GM12878 (cell line): ENCODE data around the gene PDGFB.

Source experiments
- CTCF ChIP-seq, 3 experiments: IDR thresholded peaks in 2 of 3; conservative IDR thresholded peaks in 1 of 3; 2 replicates each; pipeline ENCODE4 v1.5.1; 2011; ENCODE audit warnings: low read depth in 3 of 3, low read length in 3 of 3, mild to moderate bottlenecking in 3 of 3, control low read depth in 2 of 3, moderate library complexity in 2 of 3, inconsistent platforms in 1 of 3, mixed read lengths in 1 of 3; ENCODE audit not compliant: control insufficient read depth in 2 of 3, insufficient read depth in 1 of 3; ENCODE audit errors: extremely low read depth in 1 of 3
- ETV6 ChIP-seq, 2 experiments: fragments of 450-650 bp in 1 of 2; IDR thresholded peaks in 1 of 2; conservative IDR thresholded peaks in 1 of 2; 2 replicates each; pipeline ENCODE4 v1.6.1; 2014; ENCODE audit warnings: antibody characterized with exemption in 1 of 2, borderline replicate concordance in 1 of 2, low read depth in 1 of 2, mild to moderate bottlenecking in 1 of 2, moderate library complexity in 1 of 2
- SREBF1 ChIP-seq: IDR thresholded peaks from 2 replicates; pipeline ENCODE4 v1.6.1; 2012; ENCODE audit warnings: mild to moderate bottlenecking, low read length
- ZNF207 ChIP-seq: fragments of 450-650 bp; IDR thresholded peaks from 2 replicates; pipeline ENCODE4 v1.6.1; 2014; ENCODE audit warnings: antibody characterized with exemption, mild to moderate bottlenecking, borderline replicate concordance

GRCh38 chr22:39240831-39241793 is 3.7 kb downstream of the PDGFB start:
- no peak for TF ChIP-seq ZNF207
- no peak for TF ChIP-seq CTCF (IDR thresholded peaks at IDR 0.05 in 2 of 3, conservative IDR thresholded peaks at IDR 0.05 in 1 of 3; ENCODE audit: control insufficient read depth in 2 of 3, extremely low read depth in 1 of 3, insufficient read depth in 1 of 3, low read depth in 3 of 3, low read length in 3 of 3)
- no peak for TF ChIP-seq SREBF1
- no peak for TF ChIP-seq ETV6 (conservative IDR thresholded peaks at IDR 0.05 in 1 of 2, IDR thresholded peaks at IDR 0.05 in 1 of 2; ENCODE audit: borderline replicate concordance in 1 of 2, low read depth in 1 of 2)
